Fibroblast of the aortic adventitia (primary cell): ENCODE data around the gene ZFAND3. TPM values are rescaled to one million over a fixed set of nuclear protein-coding genes. Genes with fewer than 3 reads are reported as not detected.

Source experiments
- DNase-seq: peaks from one replicate; pipeline ENCODE4 v3.0.0-alpha.2; 2010; ENCODE audit warnings: low read depth
- H3K4me3 ChIP-seq: 2 replicates; pipeline ENCODE4 v1.5.1; 2011; ENCODE audit warnings: low read depth, mild to moderate bottlenecking, control low read depth, low read length, moderate library complexity
- CTCF ChIP-seq: IDR thresholded peaks from 2 replicates; pipeline ENCODE4 v1.5.1; 2011; ENCODE audit warnings: mild to moderate bottlenecking, low read length, control low read depth, inconsistent platforms; ENCODE audit not compliant: insufficient read depth
- total RNA-seq: library from RNA; depleted of rRNA; stranded (reverse); fragments of >200 nt; gene quantifications from 2 replicates; pipeline ENCODE4 v1.2.3, GENCODE V29; 2012; ENCODE audit warnings: low replicate concordance

ZFAND3 gene
- total RNA-seq, 1 donor, result 31.3 TPM

GRCh38 chr6:37994223-37994622 lies 174.7 kb downstream of the ZFAND3 start:
- H3K4me3 ChIP-seq, result no peak overlapping the region
- DNase-seq, result peak; percentile 64
- no peak for TF ChIP-seq CTCF

- no peak overlapping the region for H3K4me3 ChIP-seq
- TF ChIP-seq CTCF, result no peak
Observed at GRCh38 chr6:37998366-37998765, 178.8 kb downstream of the ZFAND3 start.

GRCh38 chr6:38001386-38001785 lies 181.9 kb downstream of the ZFAND3 start:
- TF ChIP-seq CTCF, result no peak
- peak; percentile 38 for DNase-seq
- no peak overlapping the region for H3K4me3 ChIP-seq

More at GRCh38 chr6:37998366-37998765, 178.8 kb downstream of the ZFAND3 start:
- no peak for DNase-seq

- DNase-seq, result no peak
- no peak overlapping the region for H3K4me3 ChIP-seq
- no peak for TF ChIP-seq CTCF
Observed at GRCh38 chr6:38004908-38005307, 185.4 kb downstream of the ZFAND3 start.

GRCh38 chr6:38011937-38012336 lies 192.4 kb downstream of the ZFAND3 start:
- no peak for DNase-seq
- TF ChIP-seq CTCF, result no peak
- no peak overlapping the region for H3K4me3 ChIP-seq

- DNase-seq, result peak; percentile 60
- peak; percentile 73 for TF ChIP-seq CTCF
Observed at GRCh38 chr6:38012573-38012972, 193.0 kb downstream of the ZFAND3 start.

GRCh38 chr6:38015341-38015740 lies 195.8 kb downstream of the ZFAND3 start:
- no peak for DNase-seq
- H3K4me3 ChIP-seq, result no peak overlapping the region
- TF ChIP-seq CTCF, result no peak

More at GRCh38 chr6:38012573-38012972, 193.0 kb downstream of the ZFAND3 start:
- no peak overlapping the region for H3K4me3 ChIP-seq
